GM19463 (cell line): ENCODE results near the gene CLEC4F.
"Not testable (repeated sequence)": the region's sequence is repeated elsewhere in the genome, so short reads cannot be mapped to it uniquely, and the experiment has no call there.

Experiments
- ATAC-seq: cut with Tn5 transposase; IDR thresholded peaks from one replicate; pipeline ENCODE4 v1.9.1; 2021; ENCODE audit warnings: mild to moderate bottlenecking, moderate library complexity; ENCODE audit not compliant: unreplicated experiment

CLEC4F gene

GRCh38 chr2:70828115-70828514 lies 7.7 kb upstream of the CLEC4F start:
- ATAC-seq, result no peak

- no peak for ATAC-seq
Observed at GRCh38 chr2:70827388-70827787, 7.0 kb upstream of the CLEC4F start.

- no peak for ATAC-seq
Observed at GRCh38 chr2:70826696-70827350, 6.4 kb upstream of the CLEC4F start.

DNA sequence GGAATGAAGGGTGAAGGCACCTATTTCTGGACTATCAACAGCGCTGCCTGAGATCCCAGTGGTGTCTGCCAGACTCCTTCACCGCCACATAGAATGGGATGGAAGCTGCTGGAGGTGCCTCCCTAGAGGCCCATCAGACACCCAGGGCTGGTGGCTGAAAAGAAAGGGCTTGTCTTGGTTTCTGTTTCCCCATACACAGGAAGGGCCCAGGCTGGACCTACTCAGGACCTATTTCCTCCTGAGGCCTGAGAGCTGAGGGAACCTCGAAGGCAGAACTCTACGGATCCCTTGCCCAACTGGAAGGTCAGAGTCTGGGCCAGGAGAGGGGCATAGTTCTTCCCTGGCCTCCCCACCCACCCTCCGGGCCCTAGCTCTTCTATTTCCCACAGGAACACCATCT lies 2.9 kb upstream of the CLEC4F start:
- ATAC-seq, result no peak

- no peak for ATAC-seq
Observed at GRCh38 chr2:70822843-70823242, 2.4 kb upstream of the CLEC4F start.

GRCh38 chr2:70817284-70817954 lies 3.0 kb downstream of the CLEC4F start:
- no peak for ATAC-seq

GRCh38 chr2:70816726-70817125 lies 3.7 kb downstream of the CLEC4F start:
- no peak for ATAC-seq

DNA sequence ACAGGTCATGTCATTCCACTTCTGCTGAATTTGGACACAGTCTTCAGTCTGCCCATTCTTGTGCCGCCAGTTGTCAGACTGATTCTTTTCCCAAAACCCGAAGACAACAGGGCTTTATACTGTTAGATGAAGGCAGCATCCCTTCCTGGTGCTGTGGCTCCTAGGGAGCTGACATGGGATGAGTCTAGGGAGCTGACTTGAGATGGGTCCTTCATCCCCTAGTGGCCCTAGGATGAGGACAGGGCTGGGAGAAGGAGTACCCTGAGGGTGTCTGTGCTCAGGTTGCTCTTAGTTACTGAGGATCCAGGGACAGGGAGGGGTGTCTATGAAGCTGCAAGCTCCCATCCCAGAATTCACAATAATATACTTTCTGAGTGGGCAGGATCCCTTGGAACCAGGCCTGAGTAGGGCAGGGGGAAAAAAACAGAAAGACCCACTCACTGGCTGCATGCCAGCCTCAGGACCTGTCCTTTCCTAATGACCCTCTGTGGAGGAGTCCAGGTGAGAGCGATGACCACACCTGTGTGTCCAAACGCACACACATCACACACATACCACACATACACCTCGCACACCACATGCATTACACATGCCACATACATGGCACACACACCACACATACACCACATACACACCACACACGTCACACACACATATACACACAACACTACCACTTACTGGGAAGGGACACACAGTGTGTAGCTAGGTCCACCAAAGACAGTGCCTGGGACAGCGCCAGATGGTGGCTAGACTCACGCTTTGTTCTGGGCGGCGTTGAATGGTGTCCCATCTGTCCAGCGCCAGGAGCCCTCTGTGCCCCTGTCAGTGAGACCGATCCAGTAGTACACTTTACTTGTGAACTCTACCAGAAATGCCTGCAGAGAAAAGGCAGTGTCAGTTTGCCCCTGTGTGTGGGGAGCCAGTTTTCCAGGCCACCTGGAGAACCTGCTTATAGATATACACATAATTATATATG lies 11.1 kb downstream of the CLEC4F start:
- no peak for ATAC-seq

GRCh38 chr2:70807828-70808118 lies 12.6 kb downstream of the CLEC4F start:
- no peak for ATAC-seq

DNA sequence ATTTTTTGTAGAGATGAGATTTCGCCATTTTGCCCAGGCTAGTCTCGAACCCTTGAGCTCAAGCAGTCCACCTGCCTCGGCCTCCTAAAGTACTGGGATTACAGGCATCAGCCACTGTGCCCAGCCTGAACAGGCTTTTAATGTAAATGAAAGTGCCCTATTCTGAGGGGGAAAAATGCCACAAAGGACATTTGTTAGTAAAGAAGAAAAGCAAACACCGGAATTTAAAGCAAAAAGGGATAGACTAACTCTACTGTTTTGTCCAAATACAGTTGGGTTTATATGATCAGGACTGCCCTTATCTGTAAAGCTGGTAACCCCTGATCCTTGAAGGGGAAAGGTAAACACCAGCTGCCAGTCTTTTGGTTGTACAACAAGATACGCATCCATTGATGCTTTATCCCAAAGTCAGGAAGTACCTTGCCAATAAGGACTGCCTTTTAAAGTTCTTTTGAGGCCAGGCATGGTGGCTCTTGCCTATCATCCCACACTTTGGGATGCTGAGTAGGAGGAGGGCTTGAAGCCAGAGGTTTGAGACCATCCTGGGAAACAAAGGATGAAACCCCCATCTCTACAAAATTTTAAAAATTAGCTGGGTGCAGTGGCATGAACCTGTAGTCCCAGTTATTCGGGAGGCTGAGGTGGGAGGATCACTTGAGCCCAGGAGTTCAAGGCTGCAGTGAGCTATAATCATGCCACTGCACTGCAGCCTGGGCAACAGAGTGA lies 13.1 kb downstream of the CLEC4F start:
- no peak for ATAC-seq

- no peak for ATAC-seq
Observed at GRCh38 chr2:70806620-70807019, 13.8 kb downstream of the CLEC4F start.

DNA sequence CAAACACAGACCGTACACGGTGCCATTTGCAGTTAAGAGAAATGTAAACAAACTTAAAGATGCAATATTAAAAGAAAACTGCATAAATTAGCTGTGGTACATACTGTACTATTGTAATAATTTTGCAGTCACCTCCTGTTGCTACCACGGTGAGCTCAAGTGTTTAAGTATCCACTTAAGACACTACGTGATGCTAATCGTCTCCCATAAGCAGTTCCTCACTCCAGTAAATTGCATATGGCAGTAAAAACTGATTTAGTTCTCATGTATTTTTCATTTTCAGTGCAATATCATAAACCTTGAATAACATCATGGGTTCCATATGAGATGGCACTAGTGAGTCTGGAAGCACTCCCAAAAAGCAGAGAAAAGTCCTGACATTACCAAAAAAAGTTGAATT lies 14.4 kb downstream of the CLEC4F start:
- ATAC-seq, result no peak

GRCh38 chr2:70801607-70802263 lies 18.7 kb downstream of the CLEC4F start:
- no peak for ATAC-seq

DNA sequence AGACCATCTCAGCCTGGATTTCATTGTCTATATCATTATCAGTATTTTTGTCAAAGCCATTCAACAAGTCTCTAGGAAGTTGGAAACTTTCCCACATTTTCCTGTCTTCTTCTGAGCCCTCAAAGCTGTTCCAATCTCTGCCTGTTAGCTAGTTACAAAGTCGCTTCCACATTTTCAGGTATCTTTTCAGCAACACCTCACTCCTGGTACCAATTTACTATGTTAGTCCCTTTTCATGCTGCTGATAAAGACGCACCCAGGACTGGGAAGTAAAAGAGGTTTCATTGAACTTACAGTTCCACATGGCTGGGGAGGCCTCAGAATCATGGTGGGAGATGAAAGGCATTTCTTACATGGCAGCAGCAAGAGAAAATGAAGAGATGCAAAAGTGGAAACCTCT lies 20.7 kb downstream of the CLEC4F start:
- ATAC-seq, result no peak

GRCh38 chr2:70797996-70798395 lies 22.4 kb downstream of the CLEC4F start:
- not testable (repeated sequence) for ATAC-seq

DNA sequence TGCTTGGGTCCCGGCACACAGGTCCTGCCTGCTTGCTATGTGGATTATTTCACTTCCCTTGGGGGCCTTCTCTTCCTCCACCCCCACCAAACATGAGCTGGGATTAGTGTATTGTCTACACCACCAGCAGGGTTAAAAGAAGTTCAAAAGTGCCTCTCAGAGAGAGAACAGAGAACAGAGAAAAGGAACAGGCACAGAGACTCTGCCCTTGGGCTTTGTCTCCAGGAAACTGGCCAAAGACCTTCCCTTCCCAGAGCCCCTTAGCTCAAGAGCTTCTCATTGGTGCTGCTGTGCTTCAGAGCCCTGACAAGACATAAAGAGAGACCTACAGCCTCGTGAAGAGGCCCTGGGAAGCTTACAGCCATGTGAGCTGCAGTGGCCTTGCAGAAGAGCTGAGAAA lies 22.9 kb downstream of the CLEC4F start:
- ATAC-seq, result no peak

- no peak for ATAC-seq
Observed at GRCh38 chr2:70796262-70796661, 24.1 kb downstream of the CLEC4F start.

DNA sequence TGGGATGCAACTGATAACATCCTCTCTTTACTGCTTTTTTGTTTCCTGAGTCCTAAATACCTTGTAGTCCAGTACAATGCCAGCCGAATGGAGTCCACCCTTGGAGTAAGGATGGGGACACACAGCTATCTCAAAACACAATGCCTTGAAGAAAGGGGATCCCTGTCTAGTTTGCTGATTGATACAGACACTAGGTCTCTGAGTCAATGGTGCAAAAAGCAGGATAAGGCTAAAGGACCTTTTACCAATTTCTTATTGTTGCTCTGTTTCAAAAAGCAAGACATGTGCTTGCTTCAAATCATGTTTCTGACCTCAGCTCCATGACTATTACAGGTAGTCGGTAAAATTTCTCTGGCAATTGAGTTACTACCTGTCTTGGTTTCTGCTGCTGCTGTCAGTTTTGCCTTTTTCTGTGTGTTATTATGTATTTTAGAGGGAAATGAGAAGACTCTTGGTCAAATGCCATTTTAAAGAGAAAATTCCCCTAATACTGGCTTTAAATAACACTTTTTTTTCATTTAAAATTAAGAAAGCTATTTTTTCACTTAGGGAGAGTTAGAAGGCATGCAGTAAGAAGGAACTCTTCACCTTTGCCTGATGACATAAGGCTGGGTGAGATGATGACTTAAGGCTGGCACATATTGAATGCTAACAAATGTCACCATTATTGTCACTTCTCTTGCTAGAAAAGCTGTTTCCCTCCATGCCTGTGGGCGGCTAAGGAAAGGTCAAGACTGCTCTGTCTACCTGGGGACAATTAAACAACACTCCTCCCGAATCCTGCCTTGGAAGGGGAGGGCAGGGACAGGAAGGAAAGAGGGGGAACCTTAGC lies 25.0 kb downstream of the CLEC4F start:
- ATAC-seq, result no peak

DNA sequence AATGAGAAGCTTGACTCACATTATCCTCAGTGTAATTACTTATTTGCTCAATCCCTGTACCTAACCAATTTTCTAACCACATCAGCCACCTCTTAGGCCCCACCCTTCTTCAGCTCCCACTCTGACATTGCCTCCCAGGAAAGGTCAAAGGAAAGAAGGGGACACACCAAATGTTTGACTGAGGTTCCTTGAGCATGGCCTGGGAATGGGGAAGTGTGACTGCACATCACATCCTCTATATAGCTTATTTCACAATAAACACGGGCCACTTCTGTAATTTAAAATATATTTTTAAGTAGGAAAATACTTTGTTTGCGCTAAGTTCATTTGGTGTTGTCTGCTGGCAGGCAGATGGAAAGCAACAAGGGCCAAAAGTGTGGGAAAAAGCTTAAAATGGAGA lies 26.9 kb downstream of the CLEC4F start:
- no peak for ATAC-seq
